ENCODE measurements around the gene RCAN2.
"Not testable (repeated sequence)": the region's sequence is repeated elsewhere in the genome, so short reads cannot be mapped to it uniquely, and the experiment has no call there.

- TF ChIP-seq, protein P1, sequence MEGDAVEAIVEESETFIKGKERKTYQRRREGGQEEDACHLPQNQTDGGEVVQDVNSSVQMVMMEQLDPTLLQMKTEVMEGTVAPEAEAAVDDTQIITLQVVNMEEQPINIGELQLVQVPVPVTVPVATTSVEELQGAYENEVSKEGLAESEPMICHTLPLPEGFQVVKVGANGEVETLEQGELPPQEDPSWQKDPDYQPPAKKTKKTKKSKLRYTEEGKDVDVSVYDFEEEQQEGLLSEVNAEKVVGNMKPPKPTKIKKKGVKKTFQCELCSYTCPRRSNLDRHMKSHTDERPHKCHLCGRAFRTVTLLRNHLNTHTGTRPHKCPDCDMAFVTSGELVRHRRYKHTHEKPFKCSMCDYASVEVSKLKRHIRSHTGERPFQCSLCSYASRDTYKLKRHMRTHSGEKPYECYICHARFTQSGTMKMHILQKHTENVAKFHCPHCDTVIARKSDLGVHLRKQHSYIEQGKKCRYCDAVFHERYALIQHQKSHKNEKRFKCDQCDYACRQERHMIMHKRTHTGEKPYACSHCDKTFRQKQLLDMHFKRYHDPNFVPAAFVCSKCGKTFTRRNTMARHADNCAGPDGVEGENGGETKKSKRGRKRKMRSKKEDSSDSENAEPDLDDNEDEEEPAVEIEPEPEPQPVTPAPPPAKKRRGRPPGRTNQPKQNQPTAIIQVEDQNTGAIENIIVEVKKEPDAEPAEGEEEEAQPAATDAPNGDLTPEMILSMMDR (conservative IDR thresholded peaks at IDR 0.05; ENCODE audit: low read depth, low read length), result not testable (repeated sequence)
- not testable (repeated sequence) for TF ChIP-seq EZH2 (IDR thresholded peaks at IDR 0.05; ENCODE audit: borderline replicate concordance, low read depth, low read length, poor library complexity, severe bottlenecking)
These were observed 103.5 kb downstream of the RCAN2 start for GRCh38 chr6:46387728-46388127.

Measured in A673 (cell line).